GM12875 (cell line): ENCODE data around the gene TSPAN16.
"Not testable (repeated sequence)": the region's sequence is repeated elsewhere in the genome, so short reads cannot be mapped to it uniquely, and the experiment has no call there.

ENCODE experiments used
- H3K4me3 ChIP-seq: one replicate; pipeline ENCODE4 v1.5.1; 2011; ENCODE audit warnings: low read depth, low read length, control low read depth
- TF ChIP-seq, protein P1 (sequence below): IDR thresholded peaks from 2 replicates; pipeline ENCODE4 v1.5.1; 2011; ENCODE audit warnings: low read depth, mild to moderate bottlenecking, control low read depth, inconsistent platforms, low read length, moderate library complexity, borderline replicate concordance; ENCODE audit not compliant: insufficient read depth

TSPAN16 gene

DNA sequence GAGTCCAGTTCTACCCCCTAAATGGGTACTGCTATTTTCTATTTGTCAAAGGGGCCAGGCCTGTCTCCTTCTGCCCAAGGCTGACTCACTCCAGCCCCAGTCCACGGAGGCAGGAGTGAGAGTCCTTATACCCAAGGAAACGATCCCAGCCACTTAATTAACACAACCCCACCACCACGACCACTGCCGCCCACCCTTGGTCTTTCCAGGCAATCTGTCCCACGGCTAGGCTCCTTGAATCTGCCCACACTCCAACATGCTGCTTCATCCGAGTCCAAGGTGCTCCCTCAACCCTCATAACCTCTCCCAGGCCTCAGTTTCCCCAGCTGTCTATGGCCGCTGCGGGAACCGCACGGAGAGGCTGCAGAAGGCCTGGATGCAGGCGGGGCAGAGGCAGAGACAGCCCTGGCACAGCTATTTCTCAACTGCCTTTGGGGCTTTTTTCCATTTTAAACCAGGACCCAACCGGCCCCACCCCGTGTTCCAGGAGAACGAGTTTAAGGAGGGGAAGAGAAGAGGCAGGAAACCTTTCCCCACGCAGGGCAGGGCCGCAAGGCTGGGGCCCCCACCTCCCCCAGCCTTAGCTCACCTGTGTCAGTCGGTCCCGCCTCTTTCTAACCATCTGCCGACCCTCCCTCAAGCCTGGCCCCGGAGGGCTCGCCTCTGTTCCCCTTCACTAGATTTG is 42.8 kb downstream of the TSPAN16 start:
- TF ChIP-seq, protein P1, sequence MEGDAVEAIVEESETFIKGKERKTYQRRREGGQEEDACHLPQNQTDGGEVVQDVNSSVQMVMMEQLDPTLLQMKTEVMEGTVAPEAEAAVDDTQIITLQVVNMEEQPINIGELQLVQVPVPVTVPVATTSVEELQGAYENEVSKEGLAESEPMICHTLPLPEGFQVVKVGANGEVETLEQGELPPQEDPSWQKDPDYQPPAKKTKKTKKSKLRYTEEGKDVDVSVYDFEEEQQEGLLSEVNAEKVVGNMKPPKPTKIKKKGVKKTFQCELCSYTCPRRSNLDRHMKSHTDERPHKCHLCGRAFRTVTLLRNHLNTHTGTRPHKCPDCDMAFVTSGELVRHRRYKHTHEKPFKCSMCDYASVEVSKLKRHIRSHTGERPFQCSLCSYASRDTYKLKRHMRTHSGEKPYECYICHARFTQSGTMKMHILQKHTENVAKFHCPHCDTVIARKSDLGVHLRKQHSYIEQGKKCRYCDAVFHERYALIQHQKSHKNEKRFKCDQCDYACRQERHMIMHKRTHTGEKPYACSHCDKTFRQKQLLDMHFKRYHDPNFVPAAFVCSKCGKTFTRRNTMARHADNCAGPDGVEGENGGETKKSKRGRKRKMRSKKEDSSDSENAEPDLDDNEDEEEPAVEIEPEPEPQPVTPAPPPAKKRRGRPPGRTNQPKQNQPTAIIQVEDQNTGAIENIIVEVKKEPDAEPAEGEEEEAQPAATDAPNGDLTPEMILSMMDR: no peak
- H3K4me3 ChIP-seq: peak overlapping the region; percentile 79

- H3K4me3 ChIP-seq: peak within 1 kb of the TSS; percentile 79
- TF ChIP-seq, protein P1: no peak
These were observed 43.5 kb downstream of the TSPAN16 start, which contains the start of gene RAB3D for GRCh38 chr19:11339254-11340098. Gene RAB3D (minus strand): TSS chr19:11339657. CDS start chr19:11337399, 2,258 bp downstream.

- not testable (repeated sequence) for H3K4me3 ChIP-seq
These were observed 44.1 kb downstream of the TSPAN16 start for GRCh38 chr19:11340099-11340467.

DNA sequence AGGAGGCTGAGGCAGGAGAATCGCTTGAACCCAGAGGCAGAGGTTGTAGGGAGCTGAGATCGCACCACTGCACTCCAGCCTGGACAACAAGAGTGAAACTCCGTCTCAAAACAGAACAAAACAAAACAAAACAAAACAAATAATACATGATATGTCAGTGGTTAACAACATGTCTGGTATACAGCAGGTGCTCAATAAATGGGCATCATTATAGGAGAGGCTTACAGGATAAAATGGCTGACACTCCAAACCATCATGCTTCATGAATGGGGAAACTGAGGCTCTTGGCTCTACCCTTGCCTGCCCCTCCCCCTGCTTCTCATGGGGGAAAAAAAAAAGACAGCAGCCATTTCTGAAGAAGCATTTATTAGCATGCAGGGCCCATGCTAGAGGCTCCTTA is 46.5 kb downstream of the TSPAN16 start:
- TF ChIP-seq, protein P1: no peak
- H3K4me3 ChIP-seq: no peak overlapping the region

GRCh38 chr19:11345122-11345803 is 49.3 kb downstream of the TSPAN16 start:
- TF ChIP-seq, protein P1: no peak

GRCh38 chr19:11346104-11346940 is 50.4 kb downstream of the TSPAN16 start, which contains the start of the genes CCDC159 and TMEM205:
Gene CCDC159 (plus strand): TSS chr19:11346519. CDS start chr19:11346607, 88 bp downstream.
Gene TMEM205 (minus strand): TSS chr19:11346268. CDS start chr19:11345619, 649 bp downstream.
- peak within 1 kb of the TSS; percentile 89 for H3K4me3 ChIP-seq
- TF ChIP-seq, protein P1: 0 out of 2 replicates have a peak, but pooled peaks have one; percentile 0

More at GRCh38 chr19:11345122-11345803, 49.3 kb downstream of the TSPAN16 start:
- H3K4me3 ChIP-seq: peak overlapping the region; percentile 89

GRCh38 chr19:11347546-11348039 is 51.6 kb downstream of the TSPAN16 start:
- no peak overlapping the region for H3K4me3 ChIP-seq
- TF ChIP-seq, protein P1: no peak
